Calu3 (cell line): ENCODE measurements around the gene FOXI1. TPM values are rescaled to one million over a fixed set of nuclear protein-coding genes. Genes with fewer than 3 reads are reported as not detected.

Source experiments
- BruUV-seq: library from RNA; stranded (reverse); fragments of 400-500 nt; replicated peaks from 2 replicates; lab custom pipeline; 2021; lab: Mats Ljungman, UMichigan
- CTCF ChIA-PET: fragments of 300-600 bp; sonication (Branson Sonifier 250); formaldehyde crosslinking; loops from one replicate; lab custom pipeline; 2022; ENCODE audit warnings: antibody characterized with exemption; lab: Charles Lee
- DNase-seq: peaks from one replicate; pipeline ENCODE4 v3.0.0; 2022
- H3K27ac Mint-ChIP-seq: one replicate; pipeline ENCODE4 v1.8.0; 2022; ENCODE audit warnings: mixed read lengths; ENCODE audit not compliant: unreplicated experiment
- H3K27me3 Mint-ChIP-seq: one replicate; pipeline ENCODE4 v1.8.0; 2022; ENCODE audit warnings: mixed read lengths; ENCODE audit not compliant: unreplicated experiment
- H3K36me3 Mint-ChIP-seq: one replicate; pipeline ENCODE4 v1.8.0; 2022; ENCODE audit warnings: mild to moderate bottlenecking, moderate library complexity, mixed read lengths; ENCODE audit not compliant: insufficient read depth, unreplicated experiment
- H3K4me1 Mint-ChIP-seq: one replicate; pipeline ENCODE4 v1.8.0; 2022; ENCODE audit warnings: mild to moderate bottlenecking, low read depth, mixed read lengths; ENCODE audit not compliant: unreplicated experiment
- H3K4me3 Mint-ChIP-seq: one replicate; pipeline ENCODE4 v1.8.0; 2022; ENCODE audit warnings: mild to moderate bottlenecking, low read depth, moderate library complexity, mixed read lengths; ENCODE audit not compliant: unreplicated experiment
- H3K9me3 Mint-ChIP-seq: one replicate; pipeline ENCODE4 v1.8.0; 2022; ENCODE audit warnings: low read depth, mixed read lengths; ENCODE audit not compliant: unreplicated experiment
- intact Hi-C: fragments of 100-400 bp; cut with micrococcal nuclease; formaldehyde crosslinking; loops from one replicate; pipeline ENCODE4 v1.10.0; 2022; ENCODE audit not compliant: unreplicated experiment
- total RNA-seq: library from RNA; stranded (reverse); gene quantifications from 2 replicates; pipeline ENCODE4 v1.2.3, GENCODE V29; 2022
- TF ChIP-seq, protein P1 (sequence below): fragments of 200-600 bp; IDR thresholded peaks from one replicate; pipeline ENCODE4 v1.8.0; 2022; ENCODE audit warnings: antibody characterized with exemption; ENCODE audit not compliant: unreplicated experiment

The FOXI1 gene
- total RNA-seq, 1 experiment from 2014 or later = not detected

DNA sequence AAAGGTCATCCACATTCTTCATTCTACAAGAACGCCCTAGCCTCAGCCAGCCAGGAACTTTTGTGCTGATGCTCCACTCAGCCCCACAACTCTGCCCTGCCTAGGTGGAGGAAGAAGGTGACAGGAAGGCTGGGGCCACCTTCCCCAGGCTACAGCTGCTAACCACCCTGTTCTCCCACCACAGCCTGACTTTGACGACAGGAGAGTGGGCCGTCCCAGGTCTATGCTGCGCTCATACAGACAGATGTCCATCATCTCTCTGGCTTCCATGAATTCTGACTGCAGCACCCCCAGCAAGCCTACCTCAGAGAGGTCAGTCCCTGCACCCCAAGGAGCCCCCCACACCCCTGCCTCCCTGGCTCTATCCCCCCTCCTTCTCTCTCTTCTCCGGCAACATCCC lies 28.2 kb upstream of the FOXI1 start:
- H3K27me3 Mint-ChIP-seq = peaks cover 81% of the 10 kb centered on the region
- no peak for DNase-seq
- H3K4me3 Mint-ChIP-seq = no peak overlapping the region
- no peaks in the 10 kb centered on the region for H3K9me3 Mint-ChIP-seq
- no TSS peak for BruUV-seq
- no peaks in the 10 kb centered on the region for H3K36me3 Mint-ChIP-seq
- TF ChIP-seq, protein P1, sequence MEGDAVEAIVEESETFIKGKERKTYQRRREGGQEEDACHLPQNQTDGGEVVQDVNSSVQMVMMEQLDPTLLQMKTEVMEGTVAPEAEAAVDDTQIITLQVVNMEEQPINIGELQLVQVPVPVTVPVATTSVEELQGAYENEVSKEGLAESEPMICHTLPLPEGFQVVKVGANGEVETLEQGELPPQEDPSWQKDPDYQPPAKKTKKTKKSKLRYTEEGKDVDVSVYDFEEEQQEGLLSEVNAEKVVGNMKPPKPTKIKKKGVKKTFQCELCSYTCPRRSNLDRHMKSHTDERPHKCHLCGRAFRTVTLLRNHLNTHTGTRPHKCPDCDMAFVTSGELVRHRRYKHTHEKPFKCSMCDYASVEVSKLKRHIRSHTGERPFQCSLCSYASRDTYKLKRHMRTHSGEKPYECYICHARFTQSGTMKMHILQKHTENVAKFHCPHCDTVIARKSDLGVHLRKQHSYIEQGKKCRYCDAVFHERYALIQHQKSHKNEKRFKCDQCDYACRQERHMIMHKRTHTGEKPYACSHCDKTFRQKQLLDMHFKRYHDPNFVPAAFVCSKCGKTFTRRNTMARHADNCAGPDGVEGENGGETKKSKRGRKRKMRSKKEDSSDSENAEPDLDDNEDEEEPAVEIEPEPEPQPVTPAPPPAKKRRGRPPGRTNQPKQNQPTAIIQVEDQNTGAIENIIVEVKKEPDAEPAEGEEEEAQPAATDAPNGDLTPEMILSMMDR = no peak
- CTCF ChIA-PET = interaction anchor here (0.6 kb wide), 1 partner anchor 45 kb away, joined by 6 read pairs; no protein-coding TSS in a partner anchor
- H3K27ac Mint-ChIP-seq = no peak overlapping the region
- intact Hi-C loops = no loop called here
- H3K4me1 Mint-ChIP-seq = no peaks in the 10 kb centered on the region

DNA sequence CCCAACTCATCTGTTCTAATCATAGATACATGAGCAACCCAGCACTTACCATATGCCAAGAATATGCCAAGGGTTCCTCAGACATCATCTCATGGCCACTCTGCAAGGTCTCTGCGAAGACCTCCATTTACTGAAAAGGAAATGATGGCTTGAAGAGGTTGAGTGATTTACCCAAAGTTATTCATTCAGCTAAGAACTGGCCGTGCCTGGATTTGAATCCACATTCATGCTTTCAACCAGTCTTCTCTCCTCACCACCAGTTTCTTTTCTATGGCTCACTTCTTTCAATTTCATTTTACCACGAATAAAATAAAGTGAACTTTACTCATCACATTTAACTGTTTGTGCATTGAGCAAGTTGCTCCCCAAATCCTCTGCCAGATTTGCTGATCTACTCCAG lies 27.2 kb upstream of the FOXI1 start:
- H3K4me1 Mint-ChIP-seq = no peaks in the 10 kb centered on the region
- H3K36me3 Mint-ChIP-seq = no peaks in the 10 kb centered on the region
- H3K27me3 Mint-ChIP-seq = peaks cover 86% of the 10 kb centered on the region
- TF ChIP-seq, protein P1 = no peak
- no TSS peak for BruUV-seq
- CTCF ChIA-PET = no interaction called here
- H3K9me3 Mint-ChIP-seq = no peaks in the 10 kb centered on the region
- no peak overlapping the region for H3K27ac Mint-ChIP-seq
- no peak overlapping the region for H3K4me3 Mint-ChIP-seq
- DNase-seq = no peak
- intact Hi-C loops = no loop called here

DNA sequence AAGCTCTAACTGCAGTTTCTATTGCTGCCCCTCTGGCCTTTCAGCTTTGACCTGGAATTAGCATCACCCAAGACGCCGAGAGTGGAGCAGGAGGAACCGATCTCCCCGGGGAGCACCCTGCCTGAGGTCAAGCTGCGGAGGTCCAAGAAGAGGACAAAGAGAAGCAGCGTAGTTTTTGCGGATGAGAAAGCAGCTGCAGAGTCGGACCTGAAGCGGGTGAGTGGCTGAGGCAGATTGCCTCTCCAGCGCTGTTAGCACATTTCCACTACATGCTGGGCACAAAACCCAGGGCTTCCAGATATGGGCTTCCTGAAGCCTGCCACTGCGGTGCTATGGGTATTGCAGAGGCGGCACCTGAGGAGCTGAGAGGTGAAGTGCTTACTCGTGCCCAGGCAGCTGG lies 26.8 kb upstream of the FOXI1 start:
- no peak for DNase-seq
- intact Hi-C loops = no loop called here
- BruUV-seq = no TSS peak
- Mint-ChIP-seq H3K27ac (no peak overlapping the region), H3K4me3 (no peak overlapping the region), H3K36me3 (no peaks in the 10 kb centered on the region), H3K4me1 (no peaks in the 10 kb centered on the region), H3K27me3 (peaks cover 86% of the 10 kb centered on the region), H3K9me3 (no peaks in the 10 kb centered on the region)
- TF ChIP-seq, protein P1 = no peak
- CTCF ChIA-PET = no interaction called here

DNA sequence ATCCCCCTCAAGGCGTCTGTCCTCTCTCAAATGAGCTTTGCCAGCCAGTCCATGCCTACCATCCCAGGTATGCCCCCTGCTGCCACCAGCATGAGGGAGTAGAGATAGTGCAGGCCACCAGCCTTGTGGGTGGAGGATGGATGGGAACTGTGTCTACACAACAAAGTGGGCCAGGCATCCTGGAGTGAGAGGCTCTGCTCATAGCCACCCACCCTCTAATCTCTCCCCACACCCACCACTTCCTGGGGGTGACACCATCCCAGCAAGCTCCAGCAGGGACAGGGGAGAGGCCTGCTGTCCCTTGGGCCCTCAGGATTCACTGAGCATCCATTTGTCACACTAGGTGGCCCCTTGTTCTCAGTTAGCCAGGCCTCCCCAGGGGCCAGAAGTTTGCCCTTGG lies 25.5 kb upstream of the FOXI1 start:
- Mint-ChIP-seq H3K27me3 (peaks cover 86% of the 10 kb centered on the region), H3K27ac (no peak overlapping the region), H3K36me3 (no peaks in the 10 kb centered on the region), H3K4me3 (no peak overlapping the region), H3K4me1 (no peaks in the 10 kb centered on the region), H3K9me3 (no peaks in the 10 kb centered on the region)
- TF ChIP-seq, protein P1 = no peak
- intact Hi-C loops = no loop called here
- DNase-seq = no peak
- CTCF ChIA-PET = no interaction called here
- no TSS peak for BruUV-seq
